ENCODE measurements around the gene TTLL3.

The TTLL3 gene

GRCh38 chr3:9806688-9807589 lies 3.1 kb upstream of the TTLL3 start:
- no peak overlapping the region for H3K23ac ChIP-seq (ENCODE audit: low read length in 2 of 2)
- H3K4me1 ChIP-seq (ENCODE audit: control insufficient read depth, insufficient read depth, low read depth, low read length), result peaks cover 17% of the 10 kb centered on the region
- no peak for DNase-seq
- H2BK5ac ChIP-seq (ENCODE audit: low read depth, low read length, poor library complexity, severe bottlenecking), result no peak overlapping the region
- H3K4me3 ChIP-seq (ENCODE audit: insufficient read depth in 1 of 2, low read depth in 1 of 2, low read length in 2 of 2), result no peak overlapping the region
- H3K79me1 ChIP-seq (replicated peaks; ENCODE audit: low read length, poor library complexity, severe bottlenecking), result peaks cover 20% of the 10 kb centered on the region
- WGBS, result 100% methylated on average over 5 of the region's 7 CpGs
- no peak overlapping the region for H2AFZ ChIP-seq (ENCODE audit: low read depth, low read length)
- H3K27me3 ChIP-seq (ENCODE audit: control insufficient read depth in 1 of 2, insufficient read depth in 1 of 2, low read length in 2 of 2), result no peaks in the 10 kb centered on the region
- no peak overlapping the region for H3K14ac ChIP-seq (ENCODE audit: low read length in 2 of 2)
- H4K91ac ChIP-seq (ENCODE audit: low read length), result no peak overlapping the region
- H3K36me3 ChIP-seq (ENCODE audit: control insufficient read depth in 1 of 2, insufficient read depth in 2 of 2, low read depth in 1 of 2, low read length in 2 of 2), result peaks cover 49 to 51% of the 10 kb centered on the region in 2 experiments
- no peak overlapping the region for H3K27ac ChIP-seq (ENCODE audit: low read length, poor library complexity, severe bottlenecking)
- H2BK120ac ChIP-seq (ENCODE audit: low read depth, low read length), result no peak overlapping the region
- no peak overlapping the region for H3K4ac ChIP-seq (ENCODE audit: low read depth in 1 of 2, low read length in 2 of 2)
- H2BK15ac ChIP-seq (ENCODE audit: low read depth, poor library complexity, severe bottlenecking), result no peak overlapping the region
- no peaks in the 10 kb centered on the region for H3K9me3 ChIP-seq (ENCODE audit: control insufficient read depth, low read length)
- H2AK5ac ChIP-seq (ENCODE audit: low read length, severe bottlenecking), result no peak overlapping the region
- H4K8ac ChIP-seq (ENCODE audit: low read length), result no peak overlapping the region
- H3K4me2 ChIP-seq (ENCODE audit: low read length, poor library complexity, severe bottlenecking), result no peak overlapping the region
- H3K18ac ChIP-seq (ENCODE audit: low read depth in 1 of 2, low read length in 2 of 2), result no peak overlapping the region
- no peak overlapping the region for H3K9ac ChIP-seq (ENCODE audit: low read length)
- H2BK12ac ChIP-seq (ENCODE audit: low read length in 2 of 2), result no peak overlapping the region

- Histone ChIP-seq H3K27ac (ENCODE audit: low read length, poor library complexity, severe bottlenecking) (no peak overlapping the region), H3K4me1 (ENCODE audit: control insufficient read depth, insufficient read depth, low read depth, low read length) (peaks cover 17% of the 10 kb centered on the region), H3K4me3 (ENCODE audit: insufficient read depth in 1 of 2, low read depth in 1 of 2, low read length in 2 of 2) (no peak overlapping the region), H3K18ac (ENCODE audit: low read depth in 1 of 2, low read length in 2 of 2) (no peak overlapping the region), H2BK15ac (ENCODE audit: low read depth, poor library complexity, severe bottlenecking) (no peak overlapping the region), H3K36me3 (ENCODE audit: control insufficient read depth in 1 of 2, insufficient read depth in 2 of 2, low read depth in 1 of 2, low read length in 2 of 2) (peaks cover 47 to 52% of the 10 kb centered on the region in 2 experiments), H3K9me3 (ENCODE audit: control insufficient read depth, low read length) (no peaks in the 10 kb centered on the region), H4K8ac (ENCODE audit: low read length) (no peak overlapping the region), H3K14ac (ENCODE audit: low read length in 2 of 2) (no peak overlapping the region), H2AK5ac (ENCODE audit: low read length, severe bottlenecking) (no peak overlapping the region), H3K4me2 (ENCODE audit: low read length, poor library complexity, severe bottlenecking) (no peak overlapping the region), H3K79me1 (replicated peaks; ENCODE audit: low read length, poor library complexity, severe bottlenecking) (peaks cover 21% of the 10 kb centered on the region), H2BK120ac (ENCODE audit: low read depth, low read length) (no peak overlapping the region), H3K9ac (ENCODE audit: low read length) (peak overlapping the region; percentile 39), H2BK5ac (ENCODE audit: low read depth, low read length, poor library complexity, severe bottlenecking) (no peak overlapping the region), H2BK12ac (ENCODE audit: low read length in 2 of 2) (no peak overlapping the region), H4K91ac (ENCODE audit: low read length) (no peak overlapping the region), H3K23ac (ENCODE audit: low read length in 2 of 2) (no peak overlapping the region), H3K4ac (ENCODE audit: low read depth in 1 of 2, low read length in 2 of 2) (no peak overlapping the region), H3K27me3 (ENCODE audit: control insufficient read depth in 1 of 2, insufficient read depth in 1 of 2, low read length in 2 of 2) (no peaks in the 10 kb centered on the region), H2AFZ (ENCODE audit: low read depth, low read length) (no peak overlapping the region)
- WGBS, result no CpG with 5 or more reads among the region's 2 CpGs
- no peak for DNase-seq
Measured at GRCh38 chr3:9807981-9808344, 2.1 kb upstream of the TTLL3 start.

DNA sequence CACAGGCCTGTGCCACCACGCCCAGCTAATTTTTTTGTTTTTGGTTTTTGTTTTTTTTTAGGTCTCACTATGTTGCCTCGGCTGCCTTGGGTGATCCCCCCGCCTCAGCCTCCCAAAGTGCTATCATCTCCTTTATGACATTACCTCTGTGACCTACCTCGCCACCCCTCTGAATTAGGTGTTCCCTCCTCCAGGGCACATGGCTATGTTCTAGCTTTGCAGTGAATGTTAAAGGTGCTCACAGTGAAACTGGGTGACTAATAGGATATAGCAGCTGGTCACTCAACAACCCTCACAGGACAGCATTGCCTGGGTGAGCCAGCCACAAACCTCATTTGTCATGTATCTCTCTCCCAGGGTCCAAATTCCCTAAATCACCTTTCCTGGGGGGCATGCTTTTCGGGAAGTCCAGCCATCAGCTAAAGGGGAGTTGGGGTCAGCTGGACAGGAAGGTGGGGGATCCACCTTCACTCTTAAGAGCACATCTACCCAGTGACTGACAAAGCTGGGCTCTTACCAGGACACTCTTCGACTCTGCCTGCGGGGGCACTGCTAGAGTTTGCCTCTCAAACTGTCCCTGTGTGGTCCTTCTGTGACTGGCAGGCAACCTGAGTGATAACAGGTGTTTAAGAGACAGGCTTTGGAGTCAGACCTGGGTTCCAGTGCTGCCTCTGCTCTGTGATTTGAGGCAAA lies 1.6 kb upstream of the TTLL3 start:
- Histone ChIP-seq H3K9me3 (ENCODE audit: control insufficient read depth, low read length) (no peaks in the 10 kb centered on the region), H3K4ac (ENCODE audit: low read depth in 1 of 2, low read length in 2 of 2) (no peak overlapping the region), H3K4me2 (ENCODE audit: low read length, poor library complexity, severe bottlenecking) (no peak overlapping the region), H3K4me1 (ENCODE audit: control insufficient read depth, insufficient read depth, low read depth, low read length) (peaks cover 17% of the 10 kb centered on the region), H3K27ac (ENCODE audit: low read length, poor library complexity, severe bottlenecking) (peak overlapping the region; percentile 46), H2AK5ac (ENCODE audit: low read length, severe bottlenecking) (peak overlapping the region; percentile 49), H2AFZ (ENCODE audit: low read depth, low read length) (no peak overlapping the region), H3K27me3 (ENCODE audit: control insufficient read depth in 1 of 2, insufficient read depth in 1 of 2, low read length in 2 of 2) (no peaks in the 10 kb centered on the region), H2BK120ac (ENCODE audit: low read depth, low read length) (no peak overlapping the region), H2BK5ac (ENCODE audit: low read depth, low read length, poor library complexity, severe bottlenecking) (no peak overlapping the region), H3K9ac (ENCODE audit: low read length) (peak overlapping the region; percentile 95), H3K79me1 (replicated peaks; ENCODE audit: low read length, poor library complexity, severe bottlenecking) (peaks cover 22% of the 10 kb centered on the region), H3K18ac (ENCODE audit: low read depth in 1 of 2, low read length in 2 of 2) (no peak overlapping the region), H3K36me3 (ENCODE audit: control insufficient read depth in 1 of 2, insufficient read depth in 2 of 2, low read depth in 1 of 2, low read length in 2 of 2) (peaks cover 47 to 52% of the 10 kb centered on the region in 2 experiments), H3K23ac (ENCODE audit: low read length in 2 of 2) (no peak overlapping the region), H3K4me3 (ENCODE audit: insufficient read depth in 1 of 2, low read depth in 1 of 2, low read length in 2 of 2) (no peak overlapping the region), H3K14ac (ENCODE audit: low read length in 2 of 2) (no peak overlapping the region), H2BK15ac (ENCODE audit: low read depth, poor library complexity, severe bottlenecking) (no peak overlapping the region), H4K8ac (ENCODE audit: low read length) (no peak overlapping the region), H2BK12ac (ENCODE audit: low read length in 2 of 2) (peak overlapping the region in 1 of 2 experiments; percentile 64), H4K91ac (ENCODE audit: low read length) (peak overlapping the region; percentile 41)
- WGBS, result 81% methylated on average over 5 of the region's 7 CpGs
- peak; percentile 65 for DNase-seq

DNA sequence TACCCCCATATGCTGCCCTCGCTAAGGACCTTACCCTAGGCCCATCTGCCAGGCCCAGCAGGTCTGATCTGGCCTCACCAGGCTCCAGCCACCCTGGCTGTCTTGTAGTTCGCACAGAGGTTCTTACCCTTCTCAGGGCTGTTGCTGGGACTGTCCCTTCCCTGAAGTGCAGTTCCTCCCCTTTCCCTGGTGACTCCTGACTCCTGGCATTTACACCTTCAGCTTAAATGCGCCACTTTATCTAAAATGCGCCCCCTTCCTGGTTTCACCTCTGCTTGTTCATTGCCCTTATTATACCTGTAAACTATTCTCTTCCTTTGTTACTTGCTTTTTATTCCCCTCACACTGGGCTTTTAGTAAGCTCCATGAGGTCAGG lies 835 bp upstream of the TTLL3 start:
- no peak for DNase-seq
- Histone ChIP-seq H2BK5ac (ENCODE audit: low read depth, low read length, poor library complexity, severe bottlenecking) (no peak overlapping the region), H3K4me2 (ENCODE audit: low read length, poor library complexity, severe bottlenecking) (peak overlapping the region; percentile 72), H3K14ac (ENCODE audit: low read length in 2 of 2) (no peak overlapping the region), H3K4me3 (ENCODE audit: insufficient read depth in 1 of 2, low read depth in 1 of 2, low read length in 2 of 2) (peak overlapping the region in 1 of 2 experiments; percentile 91), H4K91ac (ENCODE audit: low read length) (no peak overlapping the region), H2AFZ (ENCODE audit: low read depth, low read length) (no peak overlapping the region), H3K9me3 (ENCODE audit: control insufficient read depth, low read length) (no peaks in the 10 kb centered on the region), H3K4me1 (ENCODE audit: control insufficient read depth, insufficient read depth, low read depth, low read length) (peaks cover 17% of the 10 kb centered on the region), H3K18ac (ENCODE audit: low read depth in 1 of 2, low read length in 2 of 2) (peak overlapping the region in 1 of 2 experiments; percentile 49), H3K27ac (ENCODE audit: low read length, poor library complexity, severe bottlenecking) (peak overlapping the region; percentile 51), H3K79me1 (replicated peaks; ENCODE audit: low read length, poor library complexity, severe bottlenecking) (peaks cover 16% of the 10 kb centered on the region), H2AK5ac (ENCODE audit: low read length, severe bottlenecking) (no peak overlapping the region), H3K9ac (ENCODE audit: low read length) (peak overlapping the region; percentile 95), H2BK12ac (ENCODE audit: low read length in 2 of 2) (no peak overlapping the region), H4K8ac (ENCODE audit: low read length) (peak overlapping the region; percentile 80), H3K36me3 (ENCODE audit: control insufficient read depth in 1 of 2, insufficient read depth in 2 of 2, low read depth in 1 of 2, low read length in 2 of 2) (peaks cover 47 to 51% of the 10 kb centered on the region in 2 experiments), H3K4ac (ENCODE audit: low read depth in 1 of 2, low read length in 2 of 2) (peak overlapping the region in 1 of 2 experiments; percentile 68), H2BK15ac (ENCODE audit: low read depth, poor library complexity, severe bottlenecking) (peak overlapping the region; percentile 56), H3K23ac (ENCODE audit: low read length in 2 of 2) (no peak overlapping the region), H2BK120ac (ENCODE audit: low read depth, low read length) (no peak overlapping the region), H3K27me3 (ENCODE audit: control insufficient read depth in 1 of 2, insufficient read depth in 1 of 2, low read length in 2 of 2) (no peaks in the 10 kb centered on the region)
- WGBS, result 78% methylated on average over 4 of the region's 4 CpGs
